ENCODE measurements around the gene ADISSP. TPM values are rescaled to one million over a fixed set of nuclear protein-coding genes. Genes with fewer than 3 reads are reported as not detected.

ADISSP gene
- total RNA-seq, 4 donors from 2014 or later: 3.0 to 19.9 (median 16.3) TPM

GRCh38 chr20:3785240-3786125, 17.9 kb upstream of the ADISSP start:
- H3K4me3 ChIP-seq: peak overlapping the region; percentile 19 to 61 (median 48)
- no peaks in the 10 kb centered on the region for H3K9me3 ChIP-seq
- no peaks in the 10 kb centered on the region for H3K27me3 ChIP-seq
- in situ Hi-C loops (cut with MboI; ENCODE audit: low pct_ligation_motif_present in 1 of 4, low pct_unique_long_range_greater_than_20kb in 1 of 4, low sequenced_read_pairs in 3 of 4): no loop called here
- intact Hi-C loops (cut with DNase I; ENCODE audit: low total_unique reads): loop anchor here (2.0 kb wide), 1 partner anchor 33 kb away; no protein-coding TSS in a partner anchor
- no peak for DNase-seq
- peak overlapping the region; percentile 80 to 84 (median 82) for H3K27ac ChIP-seq
- H3K4me1 ChIP-seq: peaks cover 31 to 56% (median 44%) of the 10 kb centered on the region in 4 donors
- H3K36me3 ChIP-seq: no peaks in the 10 kb centered on the region
- 51 to 100% methylated on average over 1 to 54 of the region's 79 CpGs for WGBS, 2 donors (ENCODE audit: low coverage in 1 of 2)
- TF ChIP-seq EP300 (IDR thresholded peaks at IDR 0.05; ENCODE audit: low read depth): no peak

GRCh38 chr20:3784863-3785239, 17.3 kb upstream of the ADISSP start:
- in situ Hi-C loops (cut with MboI; ENCODE audit: low pct_ligation_motif_present in 1 of 4, low pct_unique_long_range_greater_than_20kb in 1 of 4, low sequenced_read_pairs in 3 of 4): no loop called here
- no peak for TF ChIP-seq CTCF (IDR thresholded peaks at IDR 0.05)
- TF ChIP-seq EP300 (IDR thresholded peaks at IDR 0.05; ENCODE audit: low read depth): no peak
- TF ChIP-seq POLR2A (IDR thresholded peaks at IDR 0.05): no peak
- no peak for TF ChIP-seq POLR2AphosphoS5 (IDR thresholded peaks at IDR 0.05)
- peak overlapping the region in 2 of 4 donors; percentile 83 to 84 for H3K27ac ChIP-seq
- DNase-seq: no peak
- WGBS, 2 donors (ENCODE audit: low coverage in 1 of 2): 66 to 94% methylated on average over 4 to 6 of the region's 6 CpGs
- peaks cover 31 to 56% (median 44%) of the 10 kb centered on the region in 4 donors for H3K4me1 ChIP-seq
- intact Hi-C loops (cut with DNase I; ENCODE audit: low total_unique reads): no loop called here
- no peaks in the 10 kb centered on the region for H3K9me3 ChIP-seq
- H3K27me3 ChIP-seq: no peaks in the 10 kb centered on the region
- no peaks in the 10 kb centered on the region for H3K36me3 ChIP-seq
- H3K4me3 ChIP-seq: peak overlapping the region in 1 of 4 donors; percentile 61

- intact Hi-C loops (cut with DNase I; ENCODE audit: low total_unique reads) (no loop called here), in situ Hi-C loops (cut with MboI; ENCODE audit: low pct_ligation_motif_present in 1 of 4, low pct_unique_long_range_greater_than_20kb in 1 of 4, low sequenced_read_pairs in 3 of 4) (no loop called here)
- WGBS, 2 donors (ENCODE audit: low coverage in 1 of 2): 87 to 88% methylated on average over 3 to 13 of the region's 17 CpGs
- Histone ChIP-seq H3K36me3 (no peaks in the 10 kb centered on the region), H3K4me3 (no peak overlapping the region), H3K4me1 (peaks cover 31 to 56% (median 44%) of the 10 kb centered on the region in 4 donors), H3K9me3 (no peaks in the 10 kb centered on the region), H3K27me3 (peaks cover 1% of the 10 kb centered on the region), H3K27ac (peak overlapping the region in 1 of 4 donors; percentile 83)
- TF ChIP-seq EP300 (IDR thresholded peaks at IDR 0.05; ENCODE audit: low read depth) (no peak), POLR2A (IDR thresholded peaks at IDR 0.05) (no peak), POLR2AphosphoS5 (IDR thresholded peaks at IDR 0.05) (no peak)
- DNase-seq: no peak
Measured at GRCh38 chr20:3784216-3784853, 16.8 kb upstream of the ADISSP start.

- Histone ChIP-seq H3K9me3 (no peaks in the 10 kb centered on the region), H3K4me3 (no peak overlapping the region), H3K27ac (no peak overlapping the region), H3K4me1 (peaks cover 31 to 51% (median 41%) of the 10 kb centered on the region in 4 donors), H3K27me3 (peaks cover 8% of the 10 kb centered on the region), H3K36me3 (no peaks in the 10 kb centered on the region)
- in situ Hi-C loops (cut with MboI; ENCODE audit: low pct_ligation_motif_present in 1 of 4, low pct_unique_long_range_greater_than_20kb in 1 of 4, low sequenced_read_pairs in 3 of 4): no loop called here
- DNase-seq: no peak
- TF ChIP-seq POLR2AphosphoS5 (IDR thresholded peaks at IDR 0.05) (no peak), EP300 (IDR thresholded peaks at IDR 0.05; ENCODE audit: low read depth) (no peak), CTCF (IDR thresholded peaks at IDR 0.05) (no peak), POLR2A (IDR thresholded peaks at IDR 0.05) (no peak)
- 75 to 83% methylated on average over 1 to 10 of the region's 10 CpGs for WGBS, 2 donors (ENCODE audit: low coverage in 1 of 2)
- intact Hi-C loops (cut with DNase I; ENCODE audit: low total_unique reads): no loop called here
Measured at GRCh38 chr20:3783511-3784195, 16.1 kb upstream of the ADISSP start.
